ENCODE measurements around the gene ABLIM2. TPM values are rescaled to one million over a fixed set of nuclear protein-coding genes. Genes with fewer than 3 reads are reported as not detected.

ABLIM2 gene
- total RNA-seq, 4 donors from 2014 or later, result 5.9 to 20.0 (median 8.6) TPM

- no peak for TF ChIP-seq CTCF (IDR thresholded peaks at IDR 0.05; ENCODE audit: low read depth)
Observed at GRCh38 chr4:8160572-8160971, 2.0 kb upstream of the ABLIM2 start.

- TF ChIP-seq CTCF (IDR thresholded peaks at IDR 0.05; ENCODE audit: low read depth), result no peak
Observed at GRCh38 chr4:8160233-8160560, 1.6 kb upstream of the ABLIM2 start.

- no peak for TF ChIP-seq CTCF (IDR thresholded peaks at IDR 0.05; ENCODE audit: low read depth)
Observed at GRCh38 chr4:8159537-8160232, 1.1 kb upstream of the ABLIM2 start.

- TF ChIP-seq CTCF (IDR thresholded peaks at IDR 0.05; ENCODE audit: low read depth), result no peak
Observed at GRCh38 chr4:8157944-8158709, 486 bp downstream of the ABLIM2 start.

- TF ChIP-seq CTCF (IDR thresholded peaks at IDR 0.05; ENCODE audit: low read depth), result no peak
Observed at GRCh38 chr4:8157496-8157895, 1.1 kb downstream of the ABLIM2 start.

- TF ChIP-seq CTCF (IDR thresholded peaks at IDR 0.05; ENCODE audit: low read depth), result no peak
Observed at GRCh38 chr4:8156617-8157016, 2.0 kb downstream of the ABLIM2 start.

- TF ChIP-seq CTCF (IDR thresholded peaks at IDR 0.05; ENCODE audit: low read depth), result no peak
Observed at GRCh38 chr4:8155660-8156421, 2.8 kb downstream of the ABLIM2 start.
